GM23248 (cell line): ENCODE measurements around the gene ADAM15. TPM values are rescaled to one million over a fixed set of nuclear protein-coding genes. Genes with fewer than 3 reads are reported as not detected.

Experiments used
- DNase-seq: peaks from one replicate; pipeline ENCODE4 v3.0.0-alpha.2; 2015
- H2AFZ ChIP-seq: fragments of 200-600 bp; sonication (generic); 2 replicates; pipeline ENCODE4 v1.6.1; 2016; ENCODE audit warnings: antibody characterized with exemption
- H3F3A ChIP-seq: fragments of 200-600 bp; sonication (generic); 2 replicates; pipeline ENCODE4 v1.6.1; 2016; ENCODE audit warnings: mild to moderate bottlenecking, antibody characterized with exemption, mixed run types; ENCODE audit not compliant: insufficient read depth
- H3K27ac ChIP-seq: fragments of 200-600 bp; sonication (generic); 2 replicates; pipeline ENCODE4 v1.5.1; 2016; ENCODE audit warnings: mild to moderate bottlenecking
- H3K27me3 ChIP-seq: fragments of 200-600 bp; sonication (generic); replicated peaks from 2 replicates; pipeline ENCODE4 v1.6.1; 2016; ENCODE audit warnings: mild to moderate bottlenecking; ENCODE audit not compliant: insufficient read depth
- H3K36me3 ChIP-seq: fragments of 200-600 bp; sonication (generic); 2 replicates; pipeline ENCODE4 v1.6.1; 2016; ENCODE audit warnings: low read depth, mild to moderate bottlenecking
- H3K4me1 ChIP-seq: fragments of 200-600 bp; sonication (generic); 2 replicates; pipeline ENCODE4 v1.6.1; 2016; ENCODE audit warnings: mild to moderate bottlenecking; ENCODE audit not compliant: insufficient read depth
- H3K4me2 ChIP-seq: fragments of 200-600 bp; sonication (generic); one replicate; pipeline ENCODE4 v1.6.1; 2016; ENCODE audit warnings: mild to moderate bottlenecking; ENCODE audit not compliant: unreplicated experiment
- H3K4me3 ChIP-seq: fragments of 200-600 bp; sonication (generic); 2 replicates; pipeline ENCODE4 v1.5.1; 2016; ENCODE audit warnings: mild to moderate bottlenecking
- H3K79me2 ChIP-seq: fragments of 200-600 bp; sonication (generic); 2 replicates; pipeline ENCODE4 v1.6.1; 2016; ENCODE audit warnings: mild to moderate bottlenecking; ENCODE audit not compliant: insufficient read depth
- H3K9ac ChIP-seq: fragments of 200-600 bp; sonication (generic); 2 replicates; pipeline ENCODE4 v1.6.1; 2016; ENCODE audit warnings: mild to moderate bottlenecking
- H3K9me2 ChIP-seq: fragments of 200-600 bp; sonication (generic); 2 replicates; pipeline ENCODE4 v1.6.1; 2016; ENCODE audit warnings: mixed run types, mild to moderate bottlenecking, moderate library complexity; ENCODE audit not compliant: insufficient read depth
- H3K9me3 ChIP-seq: fragments of 200-600 bp; sonication (generic); one replicate; pipeline ENCODE4 v1.6.1; 2017; ENCODE audit warnings: low read depth
- H4K20me1 ChIP-seq: fragments of 200-600 bp; sonication (generic); 2 replicates; pipeline ENCODE4 v1.6.0; 2016; ENCODE audit not compliant: insufficient read depth
- EZH2 ChIP-seq: fragments of 200-600 bp; sonication (generic); IDR thresholded peaks from 2 replicates; pipeline ENCODE4 v1.6.1; 2018; ENCODE audit warnings: antibody characterized with exemption, mild to moderate bottlenecking; ENCODE audit not compliant: insufficient read depth, poor library complexity, severe bottlenecking
- EZH2phosphoT487 ChIP-seq: fragments of 200-600 bp; sonication (generic); IDR thresholded peaks from 2 replicates; pipeline ENCODE4 v1.6.1; 2018; ENCODE audit warnings: antibody characterized with exemption, moderate library complexity, mild to moderate bottlenecking, low read depth; ENCODE audit not compliant: insufficient read depth
- WGBS, 2 experiments: methylation state at CpG; one replicate each; pipeline ENCODE4 v1.1.6; 2015 to 2017; ENCODE audit warnings: low lambda C conversion rate in 2 of 2, low coverage in 1 of 2; ENCODE audit errors: missing lambda C conversion rate in 2 of 2; 5-methylcytosine and 5-hydroxymethylcytosine counted together
- in situ Hi-C: fragments of 300-500 bp; cut with MboI; formaldehyde crosslinking; loops from 2 replicates; pipeline ENCODE4 v1.15.0; 2020
- polyA plus RNA-seq: library from polyadenylated mRNA; unstranded; fragments of >200 nt; fragmentation: Nextera tagmentation; extraction: Ambion mirVana; gene quantifications from 2 replicates; pipeline ENCODE4 v1.2.1, GENCODE V29; 2016
- total RNA-seq: library from RNA; depleted of rRNA; stranded (reverse); fragments of >200 nt; shearing (Covaris generic); gene quantifications from 2 replicates; pipeline ENCODE4 v1.2.3, GENCODE V29; 2014

The ADAM15 gene
- total and polyA plus RNA-seq, 2 experiments from 2014 or later: 73.0 to 85.6 TPM

DNA sequence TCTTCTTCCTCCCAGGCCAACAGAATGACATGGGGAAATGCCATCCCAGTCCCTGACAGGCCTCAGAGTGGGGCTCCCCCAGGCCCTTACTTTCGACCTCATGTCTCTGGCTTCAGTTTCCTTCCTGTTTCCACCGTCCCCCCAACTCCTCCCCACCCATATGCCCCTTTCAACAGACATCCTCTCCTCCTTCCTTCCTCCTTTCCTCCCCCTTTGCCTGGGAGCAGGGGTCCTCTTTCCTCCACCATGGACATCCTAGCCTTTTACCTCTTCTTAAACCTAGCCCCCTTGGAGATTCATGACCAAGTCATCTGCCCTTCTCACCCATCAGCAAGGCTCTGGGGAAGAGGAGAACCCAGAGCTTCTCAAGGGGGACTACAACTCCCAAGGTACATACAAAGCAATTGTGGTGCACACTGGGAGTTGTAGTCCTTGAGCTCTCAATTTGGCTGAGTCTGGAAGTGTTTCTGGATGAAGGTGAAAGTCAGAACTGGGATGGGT, 44.5 kb upstream of the ADAM15 start:
- H3K4me3 ChIP-seq: no peak overlapping the region
- H3K36me3 ChIP-seq: no peaks in the 10 kb centered on the region
- in situ Hi-C loops: no loop called here
- no peaks in the 10 kb centered on the region for H4K20me1 ChIP-seq
- no peak overlapping the region for H2AFZ ChIP-seq
- no peak for TF ChIP-seq EZH2phosphoT487
- no peaks in the 10 kb centered on the region for H3K9me3 ChIP-seq
- WGBS, 2 experiments: 59 to 86% methylated on average over 2 of the region's 2 CpGs
- no peak overlapping the region for H3K9ac ChIP-seq
- H3F3A ChIP-seq: no peaks in the 10 kb centered on the region
- peak; percentile 62 for DNase-seq
- H3K79me2 ChIP-seq: peaks cover 54% of the 10 kb centered on the region
- H3K27ac ChIP-seq: no peak overlapping the region
- H3K4me2 ChIP-seq: no peak overlapping the region
- H3K4me1 ChIP-seq: peaks cover 20% of the 10 kb centered on the region
- H3K27me3 ChIP-seq: no peaks in the 10 kb centered on the region
- no peaks in the 10 kb centered on the region for H3K9me2 ChIP-seq

DNA sequence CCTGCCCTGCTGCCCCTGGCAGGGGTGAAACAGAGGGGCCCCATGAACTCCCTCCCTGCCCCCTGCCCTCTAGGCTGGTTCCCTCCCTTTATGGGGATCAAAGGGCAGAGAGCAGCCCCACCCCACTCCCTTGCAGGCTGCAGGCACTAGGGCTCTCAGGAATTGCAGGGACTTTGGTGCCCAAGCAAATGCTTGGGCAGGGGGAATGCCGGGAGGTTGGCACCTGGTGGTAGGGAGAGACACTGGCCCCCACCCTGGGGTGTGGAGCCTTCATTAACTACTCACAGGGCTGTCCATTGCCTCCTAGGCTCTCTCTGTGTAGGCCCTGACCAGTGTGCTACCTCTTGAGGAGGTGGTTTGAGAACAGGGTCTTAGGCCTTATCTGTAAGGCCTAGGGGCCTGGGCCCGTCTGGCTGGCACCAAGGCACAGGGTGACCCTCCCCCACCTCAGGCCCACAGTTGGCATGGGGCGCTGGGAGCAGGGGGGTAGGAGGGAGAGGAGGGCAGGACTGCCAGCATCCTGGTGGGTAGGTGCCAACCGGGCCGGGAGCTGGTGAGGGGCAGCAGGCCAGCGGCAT, 43.8 kb upstream of the ADAM15 start:
- H3K4me3 ChIP-seq: no peak overlapping the region
- H2AFZ ChIP-seq: no peak overlapping the region
- H3K4me2 ChIP-seq: no peak overlapping the region
- no peaks in the 10 kb centered on the region for H3K9me2 ChIP-seq
- H4K20me1 ChIP-seq: no peaks in the 10 kb centered on the region
- 55 to 61% methylated on average over 5 to 6 of the region's 6 CpGs for WGBS, 2 experiments
- H3K79me2 ChIP-seq: peaks cover 54% of the 10 kb centered on the region
- H3K9me3 ChIP-seq: no peaks in the 10 kb centered on the region
- H3K4me1 ChIP-seq: peaks cover 20% of the 10 kb centered on the region
- DNase-seq: no peak
- H3K9ac ChIP-seq: no peak overlapping the region
- no peaks in the 10 kb centered on the region for H3K36me3 ChIP-seq
- no peaks in the 10 kb centered on the region for H3F3A ChIP-seq
- H3K27ac ChIP-seq: no peak overlapping the region
- no peak for TF ChIP-seq EZH2
- TF ChIP-seq EZH2phosphoT487: no peak
- in situ Hi-C loops: no loop called here
- no peaks in the 10 kb centered on the region for H3K27me3 ChIP-seq

DNA sequence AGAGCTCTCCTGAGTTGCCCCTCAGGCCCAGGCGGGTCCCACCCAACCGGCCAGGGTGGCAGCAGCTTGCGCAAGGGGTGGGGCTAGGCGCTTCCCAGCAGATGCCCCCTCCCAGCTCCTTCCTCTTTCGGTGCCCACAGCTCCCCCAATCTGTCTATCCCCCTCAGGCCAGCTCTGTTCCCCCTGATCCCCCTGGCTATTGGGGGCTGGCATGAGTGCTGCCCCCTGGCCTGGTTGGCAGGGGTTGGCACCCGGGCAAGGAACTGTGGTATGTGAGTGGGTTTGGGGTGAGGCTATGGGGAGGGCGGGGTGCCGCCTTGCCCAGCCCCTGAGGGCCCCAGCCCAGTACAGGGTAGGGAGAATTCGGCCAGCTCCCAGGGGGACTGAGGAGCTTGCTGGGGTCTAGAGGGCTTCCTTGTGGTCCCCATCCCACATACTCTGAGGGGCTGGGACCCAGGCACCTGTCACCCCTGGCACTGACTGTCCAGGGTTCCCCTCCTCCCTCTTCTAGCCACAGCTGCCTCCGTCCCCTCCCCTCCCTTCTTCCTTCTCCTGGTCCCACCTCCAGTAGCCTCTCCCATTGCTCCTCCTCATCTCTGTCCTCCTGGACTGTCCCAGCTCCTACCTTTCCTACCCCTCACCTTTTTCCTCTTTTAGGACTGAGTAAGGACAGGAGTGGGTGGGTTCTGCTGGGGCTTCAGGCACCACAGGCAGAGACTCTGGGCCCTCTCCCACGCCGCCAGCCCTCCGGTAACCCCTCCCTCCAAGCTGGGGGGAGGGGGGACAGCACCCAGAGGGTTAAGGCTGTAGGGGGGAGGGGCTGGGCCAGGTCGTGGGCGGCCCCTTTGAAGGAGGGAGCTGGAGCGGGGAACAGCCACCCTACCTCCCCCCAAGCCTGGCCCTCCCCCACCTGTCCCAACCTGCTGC, 42.8 kb upstream of the ADAM15 start:
- 80 to 81% methylated on average over 11 to 16 of the region's 16 CpGs for WGBS, 2 experiments
- in situ Hi-C loops: no loop called here
- no peaks in the 10 kb centered on the region for H3K27me3 ChIP-seq
- H3K4me3 ChIP-seq: no peak overlapping the region
- no peak overlapping the region for H3K4me2 ChIP-seq
- H3K4me1 ChIP-seq: peaks cover 20% of the 10 kb centered on the region
- no peaks in the 10 kb centered on the region for H4K20me1 ChIP-seq
- no peaks in the 10 kb centered on the region for H3K9me3 ChIP-seq
- H3K9me2 ChIP-seq: no peaks in the 10 kb centered on the region
- no peaks in the 10 kb centered on the region for H3K36me3 ChIP-seq
- DNase-seq: no peak
- no peak for TF ChIP-seq EZH2phosphoT487
- no peak for TF ChIP-seq EZH2
- H2AFZ ChIP-seq: no peak overlapping the region
- no peak overlapping the region for H3K9ac ChIP-seq
- no peaks in the 10 kb centered on the region for H3F3A ChIP-seq
- no peak overlapping the region for H3K27ac ChIP-seq
- peaks cover 48% of the 10 kb centered on the region for H3K79me2 ChIP-seq

DNA sequence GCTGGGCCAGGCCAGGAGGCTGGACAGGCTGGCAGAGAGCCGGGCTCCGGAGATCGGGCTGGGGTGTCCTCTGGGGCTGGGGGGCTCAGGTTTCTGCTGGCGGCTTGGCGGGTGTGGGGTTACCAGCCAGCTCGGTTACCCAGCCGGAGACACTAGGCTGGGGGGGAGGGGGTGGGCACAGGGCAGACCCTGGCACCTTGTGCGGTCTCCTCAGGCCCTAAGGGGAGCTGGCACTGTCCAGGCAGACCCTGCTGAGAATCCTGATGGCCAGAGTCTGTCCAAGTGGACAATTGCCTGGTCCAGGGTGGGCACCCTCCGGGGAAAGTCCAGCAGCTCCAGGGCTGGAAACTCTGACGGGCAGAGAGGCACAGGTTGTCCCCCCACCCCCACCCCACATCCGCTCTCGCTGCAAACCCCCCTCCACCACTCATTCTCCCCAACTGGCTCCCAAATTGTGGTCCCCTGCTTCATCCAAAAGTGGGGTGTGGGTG, 41.9 kb upstream of the ADAM15 start:
- Histone ChIP-seq H3K27ac (no peak overlapping the region), H3K9ac (no peak overlapping the region), H3K4me3 (no peak overlapping the region), H3K36me3 (no peaks in the 10 kb centered on the region), H2AFZ (no peak overlapping the region), H3F3A (no peaks in the 10 kb centered on the region), H3K9me2 (no peaks in the 10 kb centered on the region), H3K79me2 (peaks cover 38% of the 10 kb centered on the region), H3K27me3 (no peaks in the 10 kb centered on the region), H3K4me1 (peaks cover 18% of the 10 kb centered on the region), H4K20me1 (no peaks in the 10 kb centered on the region), H3K4me2 (no peak overlapping the region), H3K9me3 (no peaks in the 10 kb centered on the region)
- in situ Hi-C loops: no loop called here
- DNase-seq: no peak
- TF ChIP-seq EZH2phosphoT487 (no peak), EZH2 (no peak)
- 85 to 92% methylated on average over 3 to 11 of the region's 12 CpGs for WGBS, 2 experiments
